ENCODE measurements around the gene SLCO4C1. TPM values are rescaled to one million over a fixed set of nuclear protein-coding genes. Genes with fewer than 3 reads are reported as not detected.

SLCO4C1 gene
- total and polyA plus RNA-seq, 2 of the 13 experiments (the other 11 are each of a cell fraction or from before 2014, with no cell fraction given), result 1.3 to 7.8 TPM

- no peak for TF ChIP-seq ZNF597 (CRISPR knock-in tag; IDR thresholded peaks at IDR 0.05)
- TF ChIP-seq ZFP36L1 (CRISPR knock-in tag; IDR thresholded peaks at IDR 0.05), result peak; percentile 51; the same call in 1 of the 2 replicates
- TF ChIP-seq ZNF292 (CRISPR knock-in tag; IDR thresholded peaks at IDR 0.05; ENCODE audit: borderline replicate concordance, low read depth), result peak; percentile 61; the same call in 1 of the 2 replicates
- TF ChIP-seq EED (CRISPR knock-in tag; IDR thresholded peaks at IDR 0.05), result no peak
- no peak for TF ChIP-seq ZNF296 (CRISPR knock-in tag; conservative IDR thresholded peaks at IDR 0.05)
- no peak for TF ChIP-seq SOX6 (IDR thresholded peaks at IDR 0.05)
- TF ChIP-seq SOX6 (CRISPR knock-in tag; IDR thresholded peaks at IDR 0.05), result peak; percentile 100
- TF ChIP-seq HOXA3 (CRISPR knock-in tag; IDR thresholded peaks at IDR 0.05), result peak; percentile 48; the same call in 1 of the 2 replicates
- TF ChIP-seq ZNF569 (CRISPR knock-in tag; IDR thresholded peaks at IDR 0.05; ENCODE audit: borderline replicate concordance), result no peak
- peak; percentile 57; the same call in 1 of the 2 replicates for TF ChIP-seq IRX3 (CRISPR knock-in tag; IDR thresholded peaks at IDR 0.05; ENCODE audit: borderline replicate concordance, low read depth)
- peak; percentile 94 to 100; a peak in 3 of 4 replicates for TF ChIP-seq EP300 (IDR thresholded peaks at IDR 0.05; ENCODE audit: low read depth in 2 of 2, low read length in 2 of 2)
- peak; percentile 93 for TF ChIP-seq EP300 (CRISPR knock-in tag; IDR thresholded peaks at IDR 0.05; ENCODE audit: borderline replicate concordance)
- TF ChIP-seq MYNN (CRISPR knock-in tag; IDR thresholded peaks at IDR 0.05; ENCODE audit: low read depth), result no peak
- no peak for TF ChIP-seq FLYWCH1 (CRISPR knock-in tag; IDR thresholded peaks at IDR 0.05)
- no peak for TF ChIP-seq ZNF572 (CRISPR knock-in tag; IDR thresholded peaks at IDR 0.05)
- no peak for TF ChIP-seq FOXM1 (CRISPR knock-in tag; IDR thresholded peaks at IDR 0.05)
- TF ChIP-seq ZNF264 (CRISPR knock-in tag; IDR thresholded peaks at IDR 0.05), result 0 out of 2 replicates have a peak, but pooled peaks have one; percentile 40
- no peak for TF ChIP-seq RAD21 (CRISPR knock-in tag; IDR thresholded peaks at IDR 0.05)
- no peak for TF ChIP-seq SNRNP70 (IDR thresholded peaks at IDR 0.05; ENCODE audit: low read depth, low read length)
- peak; percentile 34; the same call in 1 of the 2 replicates for TF ChIP-seq STAG1 (CRISPR knock-in tag; IDR thresholded peaks at IDR 0.05)
- no peak for TF ChIP-seq TP53 (CRISPR knock-in tag; conservative IDR thresholded peaks at IDR 0.05)
- TF ChIP-seq ZNF619 (CRISPR knock-in tag; IDR thresholded peaks at IDR 0.05), result no peak
- no peak for TF ChIP-seq ZNF709 (CRISPR knock-in tag; IDR thresholded peaks at IDR 0.05)
- TF ChIP-seq ARNTL (CRISPR knock-in tag; IDR thresholded peaks at IDR 0.05), result no peak
- TF ChIP-seq GLI4 (CRISPR knock-in tag; IDR thresholded peaks at IDR 0.05; ENCODE audit: borderline replicate concordance), result no peak
- TF ChIP-seq ZNF800 (CRISPR knock-in tag; IDR thresholded peaks at IDR 0.05), result 0 out of 2 replicates have a peak, but pooled peaks have one; percentile 75
- no peak for TF ChIP-seq THAP8 (CRISPR knock-in tag; IDR thresholded peaks at IDR 0.05; ENCODE audit: borderline replicate concordance)
- TF ChIP-seq KLF13 (CRISPR knock-in tag; IDR thresholded peaks at IDR 0.05), result no peak
- TF ChIP-seq ZSCAN20 (CRISPR knock-in tag; IDR thresholded peaks at IDR 0.05; ENCODE audit: borderline replicate concordance), result no peak
- no peak for TF ChIP-seq ZNF530 (CRISPR knock-in tag; IDR thresholded peaks at IDR 0.05; ENCODE audit: low read depth)
- TF ChIP-seq PRPF4 (IDR thresholded peaks at IDR 0.05; ENCODE audit: low read depth, low read length, poor library complexity, severe bottlenecking), result no peak
Observed at GRCh38 chr5:102222772-102223171, 73.3 kb downstream of the SLCO4C1 start (continued).
